Stomach (tissue), 9 donors: ENCODE measurements around the gene WNK2. TPM values are rescaled to one million over a fixed set of nuclear protein-coding genes. Genes with fewer than 3 reads are reported as not detected.

Experiments
- DNase-seq, 2 donors: peaks; one replicate each; pipeline versions ENCODE4 v3.0.0 to v3.0.0-alpha.2; 2013 to 2019
- H3K27ac ChIP-seq, 5 donors: fragments of 200-600 bp in 4 of 5; sonication (generic) in 4 of 5; one replicate each; pipeline ENCODE4 v1.5.1; 2013 to 2019; ENCODE audit warnings: mild to moderate bottlenecking in 1 of 5, moderate library complexity in 1 of 5
- H3K27me3 ChIP-seq, 3 donors: fragments of 200-600 bp; sonication (generic); one replicate each; pipeline ENCODE4 v1.5.1; 2017 to 2019; ENCODE audit warnings: mixed run types in 1 of 3
- H3K36me3 ChIP-seq, 4 donors: fragments of 200-600 bp; sonication (generic); 1 replicate in 3 of 4; 2 replicates in 1 of 4; pipeline ENCODE4 v1.5.1; 2016 to 2019
- H3K4me1 ChIP-seq, 4 donors: fragments of 200-600 bp; sonication (generic); one replicate each; pipeline ENCODE4 v1.5.1; 2016 to 2019
- H3K4me3 ChIP-seq, 4 donors: fragments of 200-600 bp; sonication (generic) in 3 of 4; one replicate each; pipeline ENCODE4 v1.5.1; 2016 to 2019; ENCODE audit warnings: mild to moderate bottlenecking in 1 of 4
- H3K9me3 ChIP-seq, 4 donors: fragments of 200-600 bp; sonication (generic); one replicate each; pipeline ENCODE4 v1.5.1; 2016 to 2019
- EP300 ChIP-seq: sonication (generic); formaldehyde crosslinking; IDR thresholded peaks from one replicate; pipeline ENCODE4 v1.6.1; 2017; ENCODE audit warnings: antibody characterized with exemption
- POLR2A ChIP-seq, 4 donors: fragments of 450-650 bp; IDR thresholded peaks; one replicate each; pipeline ENCODE4 v1.6.1; 2016; ENCODE audit warnings: antibody characterized with exemption in 4 of 4, control low read depth in 2 of 4, mild to moderate bottlenecking in 1 of 4, moderate library complexity in 1 of 4
- POLR2AphosphoS5 ChIP-seq, 3 donors: sonication (generic); formaldehyde crosslinking; IDR thresholded peaks; one replicate each; pipeline ENCODE4 v1.6.1; 2016; ENCODE audit warnings: antibody characterized with exemption in 3 of 3
- WGBS, 5 donors: extraction: QIAGEN DNeasy Blood & Tissue Kit in 3 of 5; methylation state at CpG; one replicate each; pipeline versions ENCODE4 v1.1.5 to v1.1.7; 2013 to 2018; 5-methylcytosine and 5-hydroxymethylcytosine counted together
- intact Hi-C: fragments of 100-400 bp; cut with DNase I; formaldehyde crosslinking; loops from one replicate; pipeline ENCODE4 v1.15.1; 2023; ENCODE audit warnings: low total_unique reads
- polyA plus RNA-seq, 3 donors: library from polyadenylated mRNA; stranded (reverse); fragments of 200-250 nt; gene quantifications; one replicate each; pipeline ENCODE4 v1.2.3, GENCODE V29; 2013
- total RNA-seq, 5 donors: library from RNA; depleted of rRNA; stranded (reverse); fragments of >200 nt; gene quantifications; one replicate each; pipeline versions ENCODE4 v1.1.0 to v1.2.3, GENCODE V29; 2014 to 2016
- TF ChIP-seq, protein P1 (sequence below), 7 experiments: fragments of 450-650 bp in 4 of 7; fragments of 200-600 bp in 3 of 7; sonication (generic) in 3 of 7; IDR thresholded peaks; one replicate each; pipeline ENCODE4 v1.5.1; 2016 to 2019; ENCODE audit warnings: antibody characterized with exemption in 7 of 7, control low read depth in 2 of 7, mild to moderate bottlenecking in 1 of 7
- donor health status: healthy with polysubstance abuse.
- donor health status: Bipolar disorder and iron deficiency.
- donor health status: healthy.

Gene WNK2
- total and polyA plus RNA-seq, 8 donors, result 1.2 to 700 (median 15.9) TPM

DNA sequence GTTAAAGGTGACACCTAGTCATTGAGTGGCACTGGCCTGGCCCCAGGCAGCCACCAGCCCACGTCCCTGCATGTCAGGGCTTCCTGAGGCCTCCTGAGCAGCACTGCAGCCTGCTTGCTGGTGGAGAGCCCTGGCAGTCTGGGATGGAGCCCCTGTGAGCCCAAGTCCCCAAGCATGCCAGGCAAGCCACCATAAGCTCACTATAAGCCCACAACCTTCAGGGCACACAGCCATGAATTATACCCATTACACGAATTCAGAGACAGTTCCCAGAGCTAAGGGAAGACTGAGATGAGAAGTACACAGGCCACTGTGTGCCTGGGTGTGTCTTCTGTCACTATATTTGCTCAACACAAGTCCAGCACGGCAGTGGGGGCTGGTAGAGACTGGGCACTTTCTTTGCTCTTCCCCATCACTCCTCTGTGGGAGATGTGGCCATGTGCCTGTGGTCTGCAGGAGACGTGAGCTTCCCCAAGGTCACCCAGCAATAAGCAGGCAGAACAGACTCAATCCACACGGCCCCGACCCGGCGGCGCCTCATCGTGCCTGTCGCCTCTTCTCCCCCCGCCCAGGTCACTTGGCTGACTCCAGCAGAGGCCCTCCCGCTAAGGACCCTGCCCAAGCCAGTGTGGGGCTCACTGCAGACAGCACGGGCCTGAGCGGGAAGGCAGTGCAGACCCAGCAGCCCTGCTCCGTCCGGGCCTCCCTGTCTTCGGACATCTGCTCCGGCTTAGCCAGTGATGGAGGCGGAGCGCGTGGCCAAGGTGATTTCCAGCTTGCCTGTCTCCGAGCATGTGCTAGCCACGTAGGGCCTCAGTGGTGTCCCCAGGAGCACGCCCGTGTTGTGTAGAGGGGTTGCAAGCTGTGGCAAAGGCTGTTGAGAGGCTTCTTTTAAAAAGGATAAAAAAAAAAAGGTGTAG lies 114.8 kb downstream of the WNK2 start:
- Histone ChIP-seq H3K4me3 (no peak overlapping the region), H3K4me1 (peaks cover 4 to 32% (median 17%) of the 10 kb centered on the region in 4 donors), H3K27ac (no peak overlapping the region), H3K36me3 (peaks cover 0 to 15% (median 0%) of the 10 kb centered on the region in 4 donors), H3K9me3 (no peaks in the 10 kb centered on the region), H3K27me3 (no peaks in the 10 kb centered on the region)
- 71 to 84% (median 74%) methylated on average over 22 to 26 of the region's 26 CpGs for WGBS, 5 donors
- DNase-seq, result no peak
- intact Hi-C loops, result no loop called here
- TF ChIP-seq POLR2A (IDR thresholded peaks at IDR 0.05) (no peak), EP300 (no peak), POLR2AphosphoS5 (IDR thresholded peaks at IDR 0.05) (no peak)
- TF ChIP-seq, protein P1, sequence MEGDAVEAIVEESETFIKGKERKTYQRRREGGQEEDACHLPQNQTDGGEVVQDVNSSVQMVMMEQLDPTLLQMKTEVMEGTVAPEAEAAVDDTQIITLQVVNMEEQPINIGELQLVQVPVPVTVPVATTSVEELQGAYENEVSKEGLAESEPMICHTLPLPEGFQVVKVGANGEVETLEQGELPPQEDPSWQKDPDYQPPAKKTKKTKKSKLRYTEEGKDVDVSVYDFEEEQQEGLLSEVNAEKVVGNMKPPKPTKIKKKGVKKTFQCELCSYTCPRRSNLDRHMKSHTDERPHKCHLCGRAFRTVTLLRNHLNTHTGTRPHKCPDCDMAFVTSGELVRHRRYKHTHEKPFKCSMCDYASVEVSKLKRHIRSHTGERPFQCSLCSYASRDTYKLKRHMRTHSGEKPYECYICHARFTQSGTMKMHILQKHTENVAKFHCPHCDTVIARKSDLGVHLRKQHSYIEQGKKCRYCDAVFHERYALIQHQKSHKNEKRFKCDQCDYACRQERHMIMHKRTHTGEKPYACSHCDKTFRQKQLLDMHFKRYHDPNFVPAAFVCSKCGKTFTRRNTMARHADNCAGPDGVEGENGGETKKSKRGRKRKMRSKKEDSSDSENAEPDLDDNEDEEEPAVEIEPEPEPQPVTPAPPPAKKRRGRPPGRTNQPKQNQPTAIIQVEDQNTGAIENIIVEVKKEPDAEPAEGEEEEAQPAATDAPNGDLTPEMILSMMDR (IDR thresholded peaks at IDR 0.05), result no peak

DNA sequence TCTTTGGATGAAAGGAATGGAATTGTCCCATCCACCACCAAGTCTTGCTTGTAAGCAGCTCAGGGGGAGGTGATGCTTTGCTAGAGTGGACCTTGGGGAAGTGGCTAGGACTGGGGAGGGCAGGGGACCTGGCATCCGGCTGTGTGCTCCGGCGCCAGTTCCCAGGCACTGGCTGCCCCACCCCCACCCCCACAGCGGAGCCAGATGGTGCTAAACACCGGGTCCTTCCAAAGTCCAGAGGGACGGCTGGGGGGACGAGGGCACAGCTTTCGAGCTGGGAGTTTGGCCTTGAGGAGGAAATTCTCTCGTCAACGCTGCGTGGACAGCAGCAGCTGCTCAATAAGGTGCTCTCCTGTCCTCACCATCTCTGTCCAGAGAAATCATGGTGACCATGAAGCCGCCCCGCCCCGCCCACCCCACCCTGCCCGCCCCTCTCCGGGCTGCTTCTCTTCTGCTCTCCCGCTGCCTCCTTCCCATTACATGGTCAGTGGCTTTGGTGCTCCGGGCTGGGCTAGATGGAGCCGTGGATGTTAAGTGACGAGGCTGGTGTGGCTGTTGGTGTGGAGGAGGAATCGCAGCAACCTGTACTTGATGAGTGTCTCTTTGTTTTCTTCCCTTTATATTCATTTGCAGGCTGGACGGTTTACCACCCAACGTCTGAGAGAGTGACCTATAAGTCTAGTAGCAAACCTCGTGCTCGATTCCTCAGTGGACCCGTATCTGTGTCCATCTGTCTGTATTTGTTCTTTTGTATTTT lies 115.7 kb downstream of the WNK2 start:
- DNase-seq, result peak in 1 of 2 donors; percentile 60
- Histone ChIP-seq H3K4me1 (peaks cover 4 to 33% (median 17%) of the 10 kb centered on the region in 4 donors), H3K4me3 (no peak overlapping the region)

DNA sequence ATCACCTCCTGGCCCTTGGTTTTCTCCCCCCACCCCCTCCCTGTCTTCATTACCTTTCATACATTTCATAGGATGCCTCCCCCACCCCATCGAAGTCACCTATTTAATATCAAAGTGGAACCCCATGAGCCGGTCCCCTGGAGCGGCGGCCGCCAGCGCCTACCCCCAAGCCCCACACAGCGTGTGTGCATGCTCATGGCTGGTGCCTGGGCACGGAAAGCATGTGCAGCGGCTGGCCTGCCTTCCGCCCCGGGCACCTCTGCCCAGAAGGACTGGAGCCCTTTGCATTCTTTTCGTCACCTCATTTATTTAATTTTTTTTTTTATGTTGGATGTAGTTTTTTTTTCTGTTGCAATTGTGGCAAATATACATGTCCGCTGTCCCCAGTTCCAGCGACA lies 116.2 kb downstream of the WNK2 start:
- intact Hi-C loops, result loop anchor here (5.0 to 10.0 kb wide), 2 partner anchors 138 to 275 kb away; no protein-coding TSS in a partner anchor
- peaks cover 0 to 15% (median 0%) of the 10 kb centered on the region in 4 donors for H3K36me3 ChIP-seq

More for the DNA sequence above, 115.7 kb downstream of the WNK2 start:
- TF ChIP-seq, protein P1 (IDR thresholded peaks at IDR 0.05), result no peak
- TF ChIP-seq POLR2AphosphoS5 (IDR thresholded peaks at IDR 0.05) (no peak), POLR2A (IDR thresholded peaks at IDR 0.05) (no peak), EP300 (no peak)
- intact Hi-C loops, result loop anchor here (5.0 to 10.0 kb wide), 2 partner anchors 137 to 275 kb away; no protein-coding TSS in a partner anchor
- 70 to 80% (median 75%) methylated on average over 20 to 26 of the region's 26 CpGs for WGBS, 5 donors
- no peaks in the 10 kb centered on the region for H3K27me3 ChIP-seq
- no peak overlapping the region for H3K27ac ChIP-seq
- H3K36me3 ChIP-seq, result peaks cover 0 to 15% (median 0%) of the 10 kb centered on the region in 4 donors
- no peaks in the 10 kb centered on the region for H3K9me3 ChIP-seq

More for the DNA sequence above, 116.2 kb downstream of the WNK2 start:
- Histone ChIP-seq H3K9me3 (no peaks in the 10 kb centered on the region), H3K27me3 (no peaks in the 10 kb centered on the region), H3K4me3 (no peak overlapping the region), H3K4me1 (peaks cover 0 to 31% (median 13%) of the 10 kb centered on the region in 4 donors), H3K27ac (no peak overlapping the region)
- no peak for DNase-seq
- TF ChIP-seq POLR2AphosphoS5 (IDR thresholded peaks at IDR 0.05), result no peak
- TF ChIP-seq, protein P1 (IDR thresholded peaks at IDR 0.05), result no peak
- no peak for TF ChIP-seq POLR2A (IDR thresholded peaks at IDR 0.05)
- TF ChIP-seq EP300, result no peak
- 86 to 95% (median 91%) methylated on average over 14 of the region's 14 CpGs for WGBS, 5 donors
